NCI-H2171 treated with DMSO at 0.1 percent for 48 hours (cell line): ENCODE results near the gene IQCM.

ENCODE experiments used
- DNase-seq: peaks from one replicate; lab custom pipeline; 2025; lab: John Stamatoyannopoulos, UW

IQCM gene

DNA sequence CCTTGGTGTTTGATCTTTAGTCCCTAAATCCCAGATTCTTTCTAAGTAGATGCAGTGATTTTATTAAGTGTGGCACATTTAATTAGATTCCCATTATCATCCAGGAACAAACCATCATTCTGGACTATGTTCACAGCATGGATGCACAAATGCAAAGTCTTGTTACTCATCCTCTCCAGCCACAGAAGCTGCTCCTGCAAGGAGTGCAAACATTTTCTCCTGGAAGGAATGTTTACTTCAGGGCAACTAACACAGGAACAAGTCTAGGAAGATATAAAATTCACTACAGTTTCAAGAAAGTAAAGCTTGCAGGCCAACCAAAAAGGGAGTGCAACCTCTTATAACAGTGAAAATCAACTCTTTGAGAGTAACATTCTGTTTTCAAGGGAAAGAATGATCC, 106.0 kb downstream of the IQCM start:
- DNase-seq, result no peak

DNA sequence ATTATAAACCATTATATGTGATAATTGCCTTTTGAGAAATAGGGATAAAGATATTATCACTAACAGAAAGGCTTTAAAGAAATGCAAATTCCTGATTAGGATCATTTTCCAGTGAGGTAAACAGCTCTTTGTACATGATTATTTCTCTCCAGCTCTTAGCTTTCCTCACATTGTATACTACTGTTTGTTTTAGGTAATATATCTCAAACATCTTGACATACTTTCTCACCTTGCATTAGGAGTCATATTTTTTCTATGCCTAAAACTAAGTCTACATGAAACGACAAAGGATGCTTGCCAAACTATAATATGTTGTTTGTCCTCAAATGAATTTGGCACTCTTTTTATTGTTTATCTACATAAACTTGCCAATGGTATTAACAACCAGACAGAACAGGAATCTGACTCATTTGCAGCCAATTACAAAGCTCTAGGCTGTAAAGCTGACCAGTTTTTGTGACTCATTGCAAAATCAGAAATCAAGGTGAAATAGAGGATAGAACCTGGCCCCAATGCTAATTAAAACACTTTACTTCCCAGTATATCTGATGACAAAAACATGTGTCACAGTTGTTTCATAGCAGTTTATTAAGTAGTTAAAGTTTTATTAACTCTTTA, 107.0 kb downstream of the IQCM start:
- no peak for DNase-seq

DNA sequence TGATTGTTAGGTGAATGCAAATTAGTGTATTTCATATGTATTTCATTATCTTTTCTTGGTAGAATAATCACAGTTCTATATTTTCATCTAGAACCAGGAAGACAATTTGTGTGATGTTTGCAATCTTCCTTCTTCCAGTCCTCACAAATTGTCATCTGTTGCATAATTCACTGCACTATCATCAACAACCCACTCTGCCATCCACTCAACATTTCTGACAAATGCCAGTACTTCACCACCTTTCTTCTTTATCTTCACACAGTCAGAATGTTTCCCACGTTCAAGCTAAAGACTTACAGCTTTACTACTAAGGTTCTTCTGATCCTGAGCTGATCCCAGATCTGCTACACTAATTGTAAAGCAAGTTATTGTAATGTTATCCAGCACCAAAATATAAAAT, 107.8 kb downstream of the IQCM start:
- no peak for DNase-seq

DNA sequence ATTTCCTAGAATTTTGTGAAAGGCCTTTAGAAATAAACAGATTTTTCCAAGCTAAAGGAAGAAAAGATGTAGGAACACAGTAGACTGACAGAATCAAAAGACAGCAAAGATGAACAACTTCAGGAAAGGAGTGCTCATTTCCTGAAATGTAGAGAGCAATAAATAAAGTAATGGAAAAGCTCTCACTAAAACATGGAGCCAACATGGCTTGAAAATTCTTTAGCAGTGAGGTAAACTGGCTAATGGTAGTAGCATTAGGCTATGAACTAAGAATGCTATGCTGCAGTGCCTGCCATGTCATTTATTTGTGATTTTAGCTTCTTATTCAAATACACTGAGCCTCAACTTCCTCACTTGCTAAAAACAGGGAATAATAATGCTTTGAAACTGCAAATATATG, 108.7 kb downstream of the IQCM start:
- no peak for DNase-seq

DNA sequence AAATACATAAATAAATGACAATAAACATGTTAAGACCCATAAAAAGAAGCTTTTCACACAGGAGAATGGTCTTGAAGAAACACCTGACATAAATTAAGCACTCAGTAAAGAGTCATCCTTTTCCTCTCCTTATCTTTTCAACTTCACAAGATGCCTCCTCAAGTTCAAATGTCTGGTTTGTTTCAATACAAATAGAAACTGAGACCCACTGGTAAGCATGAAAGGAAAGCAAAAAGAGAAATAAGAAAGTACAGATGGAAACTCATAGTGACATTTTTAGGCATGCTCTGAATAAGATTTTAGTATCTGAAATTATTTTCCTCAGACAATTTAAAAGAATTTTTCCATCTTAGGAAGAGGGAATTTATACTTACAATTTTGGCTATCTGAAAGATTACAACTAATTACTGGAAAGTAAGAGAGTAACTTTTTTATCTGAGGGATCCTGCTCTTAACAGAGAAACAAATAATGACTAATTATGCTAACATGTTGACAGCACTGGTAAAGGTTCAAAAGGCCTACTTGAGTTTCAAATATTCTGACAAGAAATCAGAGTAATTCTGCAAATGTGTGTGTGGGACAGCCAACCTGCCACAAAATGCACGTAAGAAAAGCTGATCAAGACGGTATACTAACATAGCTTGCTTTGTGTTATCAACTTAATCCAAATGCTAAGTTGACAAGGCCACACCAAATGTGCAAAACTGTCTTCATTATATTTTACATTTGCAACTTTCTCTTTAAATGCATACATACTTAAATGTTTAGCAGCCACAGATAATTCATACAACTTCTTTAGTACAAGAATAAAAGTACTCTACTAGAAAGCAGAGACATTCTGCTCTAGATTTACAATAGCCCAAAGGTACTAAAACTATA, 113.0 kb downstream of the IQCM start:
- no peak for DNase-seq

DNA sequence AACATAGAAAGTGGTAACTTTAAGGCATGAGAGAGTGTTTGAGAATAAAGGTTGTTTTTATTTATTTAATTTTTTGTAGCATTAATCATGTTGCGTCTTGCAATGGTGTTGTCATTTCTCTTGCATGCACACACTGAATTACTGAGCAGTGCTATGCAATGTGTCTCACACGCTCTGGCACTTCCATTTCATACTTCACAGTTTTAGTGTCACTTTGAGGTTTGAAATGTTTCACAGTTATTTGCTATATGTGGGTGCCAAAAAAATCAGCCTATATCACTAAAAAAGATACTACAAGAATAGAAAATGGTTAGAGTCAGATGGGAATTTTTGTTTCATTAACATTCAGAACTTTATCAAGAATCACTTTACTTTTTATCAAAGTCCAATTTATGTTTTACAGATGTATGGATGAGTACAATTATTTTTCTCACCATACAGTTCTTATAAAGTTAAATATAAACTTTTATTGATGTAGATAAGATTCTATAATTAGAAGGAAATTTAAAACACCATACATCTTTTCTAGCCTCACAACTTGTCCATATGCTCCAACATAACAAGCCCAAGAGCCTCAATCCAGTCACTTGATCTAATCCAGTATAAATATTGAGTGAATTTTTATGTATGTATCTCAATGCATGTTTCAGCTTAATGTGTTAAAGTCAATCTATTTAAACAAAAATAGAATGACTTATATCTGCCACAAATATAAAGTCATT, 114.0 kb downstream of the IQCM start:
- no peak for DNase-seq

DNA sequence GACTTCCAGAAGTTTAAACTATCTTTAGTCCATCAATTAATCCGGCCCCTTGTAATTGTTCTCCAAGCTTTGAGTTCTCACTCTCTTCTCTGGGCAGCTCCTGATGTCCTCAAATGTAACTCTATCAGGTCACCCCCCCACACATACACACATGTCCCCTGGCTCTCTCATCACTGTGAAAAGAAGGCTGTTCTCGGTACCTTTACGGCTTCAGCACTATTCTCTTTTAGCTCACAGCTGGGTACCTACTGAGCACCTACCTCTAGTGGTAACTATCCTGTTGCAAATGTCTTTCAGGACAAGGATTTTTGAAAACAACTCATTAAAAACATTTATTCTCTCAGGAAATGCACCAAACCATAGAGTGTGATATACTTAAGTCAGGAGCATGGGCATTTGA, 115.4 kb downstream of the IQCM start:
- DNase-seq, result no peak

DNA sequence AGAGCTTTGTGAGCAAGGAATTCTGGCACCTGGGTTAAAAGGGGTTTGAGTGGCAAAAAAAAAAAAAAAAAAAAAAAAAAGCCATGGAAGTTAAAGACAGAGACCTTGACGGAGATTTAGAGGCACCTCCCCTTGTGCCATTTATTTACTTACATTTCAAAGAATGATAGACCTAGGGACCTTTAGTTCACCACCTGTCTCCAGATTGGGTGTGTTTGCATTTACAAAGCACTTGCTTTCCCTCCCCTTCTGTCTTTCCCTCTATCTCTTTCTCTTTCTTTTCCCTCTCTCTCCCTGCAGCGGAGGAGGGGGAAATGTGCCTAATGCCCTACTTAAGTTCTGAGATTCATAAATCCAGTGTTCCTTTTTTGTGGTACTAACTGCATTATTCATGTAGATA, 116.0 kb downstream of the IQCM start:
- no peak for DNase-seq

DNA sequence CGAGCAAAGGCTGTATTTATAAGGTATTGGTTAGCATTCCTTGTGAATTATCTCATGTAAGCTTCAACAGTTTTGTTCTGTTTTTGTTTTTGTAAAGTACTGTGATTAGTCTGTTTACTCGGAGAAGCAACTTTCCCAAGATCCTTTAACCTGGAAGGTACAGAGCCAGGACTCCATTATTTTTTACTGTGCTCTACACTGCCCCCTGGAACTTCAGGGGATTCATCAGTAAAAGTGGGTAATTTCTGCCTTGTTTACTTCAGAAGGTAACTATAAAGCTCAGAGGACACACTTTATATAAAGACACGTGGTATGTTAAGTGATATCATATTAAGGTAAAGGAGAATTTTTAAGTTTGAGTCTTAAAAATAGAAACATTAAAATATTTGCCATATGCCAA, 124.9 kb downstream of the IQCM start:
- no peak for DNase-seq

DNA sequence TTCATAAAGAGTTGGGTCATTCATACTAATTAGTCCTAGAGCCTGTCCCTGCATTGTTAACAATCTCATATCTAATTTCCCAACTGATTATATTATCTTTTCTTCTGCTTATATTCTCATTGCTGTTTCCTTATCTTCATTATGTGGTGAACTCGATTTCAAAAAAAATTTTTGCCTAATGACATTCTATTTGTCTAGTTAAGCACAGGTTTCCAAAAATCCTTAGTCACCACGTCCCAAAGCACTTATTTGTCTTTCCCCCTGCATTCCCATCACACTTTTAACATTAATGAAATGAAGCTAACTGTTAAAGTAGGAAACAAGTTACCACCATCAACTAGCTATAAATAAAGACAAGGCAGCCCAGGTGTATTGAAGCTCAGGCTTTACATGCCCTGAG, 131.1 kb downstream of the IQCM start:
- DNase-seq, result no peak

DNA sequence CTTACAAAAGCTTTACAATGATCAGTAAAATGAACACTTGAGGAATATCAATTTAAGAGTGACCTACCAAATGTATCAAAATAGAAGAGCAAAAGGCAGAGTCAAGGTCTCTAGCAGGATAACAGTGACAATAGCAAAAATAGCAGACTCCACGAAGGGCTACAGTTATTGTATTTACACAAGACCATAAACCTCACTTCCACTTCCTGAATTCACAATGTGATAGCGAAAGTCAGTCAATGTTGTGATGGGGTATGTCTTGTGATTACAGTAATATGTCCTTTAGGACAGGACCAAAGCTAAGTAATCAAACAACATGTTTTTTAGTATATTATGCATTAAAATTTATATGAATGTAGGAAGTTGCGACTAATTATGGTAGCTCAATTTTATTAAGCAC, 139.6 kb downstream of the IQCM start:
- no peak for DNase-seq

DNA sequence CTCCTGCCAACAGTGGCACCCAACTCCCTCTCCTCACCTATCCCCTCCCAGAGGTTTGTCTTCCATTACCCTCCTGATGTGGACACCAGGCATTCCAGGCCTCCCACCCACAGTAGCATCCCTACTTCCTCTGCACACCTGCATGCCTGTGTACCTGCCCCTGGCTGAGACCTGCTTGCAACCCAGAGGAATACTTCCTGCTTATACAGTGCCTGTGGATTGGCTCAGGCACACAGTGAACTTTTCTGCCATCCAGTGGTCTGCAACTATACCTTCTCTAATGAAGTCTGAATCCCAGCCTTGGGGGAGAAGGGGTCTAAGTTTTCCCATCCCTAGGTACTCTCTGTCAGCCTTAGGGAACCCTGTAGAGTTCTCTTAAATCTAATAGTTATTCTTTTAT, 169.9 kb downstream of the IQCM start:
- DNase-seq, result no peak

DNA sequence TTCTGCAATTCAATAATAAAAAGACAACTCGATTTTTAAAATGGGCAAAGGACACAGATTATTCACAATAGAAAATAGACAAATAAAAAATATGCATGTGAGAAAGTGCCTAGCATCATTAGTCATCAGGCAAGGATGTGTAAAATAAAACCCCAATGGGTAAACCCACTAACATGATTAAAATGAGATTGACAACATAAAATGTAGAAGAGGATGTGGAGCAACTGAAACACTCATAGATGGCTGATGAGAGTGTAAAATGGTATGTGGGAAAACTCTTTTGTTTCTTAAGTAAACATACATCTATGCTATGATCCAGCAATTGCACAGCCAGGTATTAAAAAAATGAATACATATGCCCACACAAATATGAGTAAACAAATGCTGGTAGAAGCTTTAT, 177.6 kb downstream of the IQCM start:
- no peak for DNase-seq

DNA sequence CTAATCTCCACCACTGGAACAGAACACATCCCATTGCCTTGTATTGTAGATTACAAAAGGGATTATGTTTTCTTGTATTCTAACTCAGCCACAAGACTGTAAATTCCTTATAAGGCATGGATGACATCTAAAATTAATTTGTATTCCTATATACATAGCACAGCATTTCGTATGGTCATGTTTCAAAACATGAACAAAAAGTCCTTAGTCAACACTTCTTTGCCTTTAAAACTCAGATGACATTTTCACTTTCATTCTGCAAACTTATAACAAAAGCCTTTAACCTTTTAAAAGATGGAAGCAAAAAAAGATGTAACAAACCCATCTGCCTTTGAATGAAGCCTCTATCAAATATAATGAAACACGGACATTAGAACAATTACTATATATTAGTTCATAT, 181.3 kb downstream of the IQCM start:
- no peak for DNase-seq

DNA sequence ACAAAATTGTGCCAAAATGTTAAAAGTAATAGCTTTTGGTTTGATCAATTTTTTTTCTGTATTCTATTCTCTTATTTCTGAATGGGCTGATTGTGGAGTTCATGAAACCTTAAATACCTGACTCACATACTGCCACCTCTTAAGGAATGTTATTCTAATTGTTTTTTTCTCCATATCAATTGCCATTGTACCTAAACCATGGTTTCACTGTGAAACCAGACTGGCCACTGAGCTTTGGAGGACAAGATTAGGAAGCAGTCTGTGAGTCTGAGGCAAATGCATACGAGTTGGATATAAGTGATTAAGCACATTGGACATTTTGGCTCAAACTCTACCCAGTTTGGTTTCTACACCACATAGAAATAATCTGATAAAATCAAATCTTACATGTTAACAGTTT, 184.0 kb downstream of the IQCM start:
- DNase-seq, result no peak

DNA sequence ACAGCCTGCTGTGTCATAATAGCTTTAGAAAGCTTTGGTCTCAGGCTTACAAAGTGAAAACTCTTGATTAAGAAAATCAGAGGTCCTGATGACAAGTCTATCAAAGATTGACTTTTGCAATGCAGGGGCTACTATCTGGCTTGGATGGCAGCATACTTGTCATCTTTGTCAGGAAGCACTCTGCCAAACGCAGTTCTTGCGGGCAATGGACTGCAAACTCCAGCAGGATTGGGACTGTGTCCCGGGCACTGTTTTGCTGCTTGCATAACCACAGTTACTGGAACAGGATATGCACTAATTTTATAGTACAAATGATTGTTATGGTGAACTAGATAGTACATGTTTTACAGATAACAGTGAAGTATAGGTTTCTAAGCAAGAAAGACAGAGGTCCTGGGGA, 185.6 kb downstream of the IQCM start:
- DNase-seq, result no peak

DNA sequence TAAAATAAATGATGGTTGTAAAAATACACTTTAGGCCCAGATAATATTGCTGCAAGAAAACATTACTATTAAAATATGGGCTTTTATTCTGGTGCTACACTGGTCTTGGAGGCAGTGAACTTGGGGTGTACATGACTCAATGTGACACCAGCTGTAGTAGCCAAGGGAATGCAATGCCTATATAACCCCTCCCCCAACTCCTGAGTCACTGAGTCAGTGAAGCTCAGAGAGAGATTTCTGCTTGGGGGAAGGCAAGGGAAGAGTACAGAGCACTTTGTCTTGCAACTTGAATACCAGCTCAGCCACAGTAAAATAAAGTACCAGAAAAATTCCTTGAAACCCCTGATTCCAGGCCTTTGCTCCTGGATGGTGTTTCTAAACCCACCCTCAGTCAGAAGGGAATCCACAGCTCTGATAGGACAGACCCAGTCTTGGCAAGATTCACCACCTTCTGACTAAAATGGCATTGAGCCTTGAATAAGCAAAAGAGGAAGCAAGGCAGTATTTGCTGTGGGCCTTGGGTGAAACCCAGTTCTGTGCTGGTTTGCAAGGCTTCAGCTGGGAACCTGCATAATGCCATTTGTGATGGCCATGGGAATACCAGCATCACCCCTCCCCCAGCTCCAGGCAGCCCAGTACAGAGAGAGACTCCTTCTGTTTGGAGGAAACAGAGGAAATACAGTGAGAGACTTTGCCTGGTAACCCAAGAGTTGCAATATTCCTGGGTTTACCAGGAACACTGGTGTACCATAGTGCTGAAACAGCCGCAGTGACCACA, 209.9 kb downstream of the IQCM start:
- DNase-seq, result no peak

DNA sequence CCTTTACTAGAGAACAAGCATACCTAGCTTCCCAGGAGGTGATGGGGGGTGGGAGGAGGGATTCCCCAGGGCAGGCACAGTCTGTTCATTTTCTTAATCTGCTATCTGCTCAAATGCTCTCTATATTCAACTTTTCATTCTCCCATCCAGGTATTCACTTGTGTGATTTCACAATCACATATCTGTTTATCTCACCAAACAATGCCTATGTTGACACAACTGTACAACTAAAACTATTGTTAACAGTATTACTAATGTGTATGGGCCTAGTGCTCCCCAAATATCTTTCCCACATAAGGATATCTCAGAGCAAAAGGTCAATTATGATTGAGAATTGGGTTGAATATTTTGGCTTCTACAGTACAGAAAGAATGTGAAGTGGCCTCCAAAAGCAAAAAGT, 210.8 kb downstream of the IQCM start:
- no peak for DNase-seq

DNA sequence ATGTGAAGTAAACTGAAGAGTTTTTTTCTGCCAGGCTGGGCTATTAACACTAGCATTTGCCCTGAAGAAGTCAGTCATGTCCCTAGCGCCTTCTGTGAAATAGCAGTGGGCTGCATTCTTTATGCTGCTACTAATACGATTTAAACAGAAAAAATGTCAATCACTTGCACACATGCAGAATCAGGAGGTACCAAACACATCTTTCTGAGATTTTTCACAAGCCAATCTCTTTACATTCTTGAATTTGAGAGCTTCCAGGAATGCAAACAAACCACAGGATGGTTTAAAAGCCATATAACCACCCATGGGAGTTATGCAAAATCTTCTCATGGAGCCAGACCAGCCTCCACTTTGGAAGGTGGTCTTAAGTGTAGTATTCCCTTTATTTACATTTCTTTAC, 220.1 kb downstream of the IQCM start:
- no peak for DNase-seq

DNA sequence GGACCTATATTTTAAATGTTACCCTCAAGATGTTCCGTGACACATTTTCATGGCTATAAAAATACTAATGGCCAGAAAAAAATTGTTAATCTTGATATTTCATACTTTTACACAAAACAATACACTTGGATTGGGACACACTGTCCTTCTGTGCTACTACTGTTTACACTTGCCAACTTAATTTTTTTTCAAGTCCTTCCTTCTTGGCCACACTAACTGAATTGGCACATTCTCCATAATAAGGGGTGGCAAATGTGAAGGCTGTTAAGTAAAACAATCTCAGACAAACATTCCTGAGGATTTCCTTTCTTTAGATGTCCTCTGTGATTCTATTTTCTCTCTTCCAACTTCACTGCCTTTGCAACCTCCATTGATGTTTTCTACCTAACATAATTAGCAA, 225.8 kb downstream of the IQCM start:
- DNase-seq, result no peak

DNA sequence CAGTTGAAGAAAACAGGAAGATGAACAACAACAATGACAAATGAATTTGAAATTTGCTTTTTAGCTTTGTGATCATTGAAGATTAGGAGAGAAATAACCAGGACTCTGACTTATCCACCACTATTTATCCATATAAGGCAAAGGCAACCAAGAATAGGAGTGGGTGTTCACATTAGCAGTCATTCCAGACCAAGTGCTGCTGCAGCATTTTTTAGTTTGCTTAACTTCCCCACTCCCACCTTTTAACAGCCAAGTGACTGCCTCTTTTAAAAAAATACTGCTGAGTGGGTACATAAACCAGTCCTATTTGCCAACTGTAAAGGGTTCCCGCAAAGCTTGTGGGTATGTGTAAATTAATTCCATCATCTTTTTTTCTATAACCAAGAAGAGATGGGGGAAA, 230.9 kb downstream of the IQCM start:
- no peak for DNase-seq

DNA sequence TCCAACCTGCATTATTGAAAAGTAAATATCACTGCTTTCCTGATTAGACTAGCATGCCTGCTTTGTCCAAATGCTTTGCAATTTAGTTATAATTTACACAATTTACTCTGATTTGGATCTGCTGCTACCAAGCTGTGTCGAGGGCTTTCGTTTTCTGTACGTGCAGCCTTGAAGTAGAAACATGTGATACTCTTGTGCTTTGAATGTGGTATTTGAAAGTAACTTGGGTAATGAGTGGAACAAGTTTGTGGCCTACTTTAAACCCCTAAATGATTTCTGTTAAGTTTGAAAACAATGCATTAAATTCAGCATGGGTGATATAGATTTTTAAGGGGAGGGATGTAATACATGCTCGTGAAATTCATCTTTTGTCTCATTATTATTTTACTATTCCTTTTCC, 240.7 kb downstream of the IQCM start:
- DNase-seq, result no peak
